8988T (cell line): ENCODE data around the gene RAB7B.

Experiments used
- DNase-seq: peaks from one replicate; pipeline ENCODE4 v3.0.0; 2011

RAB7B gene

GRCh38 chr1:205945069-205945468 is 58.1 kb downstream of the RAB7B start:
- no peak for DNase-seq

DNA sequence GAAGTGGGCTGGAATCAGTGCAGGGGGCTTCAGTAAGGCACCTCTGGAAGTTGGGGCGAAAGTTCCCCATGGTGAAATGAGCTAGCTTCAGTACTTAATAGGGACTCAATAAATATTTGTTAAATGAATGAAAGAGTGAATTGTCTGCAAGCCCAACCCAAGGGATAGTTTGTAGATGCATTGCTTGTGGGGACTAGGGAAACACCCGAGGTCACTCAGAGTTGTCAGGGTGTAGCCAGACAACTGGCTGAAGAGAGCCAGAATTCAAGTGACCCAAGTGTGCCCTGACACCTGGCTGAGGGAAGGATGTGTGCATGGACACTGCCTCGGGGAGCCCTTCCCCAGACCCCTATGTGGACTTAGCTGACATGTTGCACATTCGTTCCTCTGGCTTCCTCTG is 58.7 kb downstream of the RAB7B start:
- no peak for DNase-seq

- no peak for DNase-seq
These were observed 60.0 kb downstream of the RAB7B start, which contains the start of gene SLC26A9 for GRCh38 chr1:205943245-205943644. Gene SLC26A9, minus strand, starts transcription at chr1:205943456. Its CDS starts 7,636 bp downstream, at chr1:205935820.

GRCh38 chr1:205942631-205943159 is 60.5 kb downstream of the RAB7B start:
- no peak for DNase-seq

DNA sequence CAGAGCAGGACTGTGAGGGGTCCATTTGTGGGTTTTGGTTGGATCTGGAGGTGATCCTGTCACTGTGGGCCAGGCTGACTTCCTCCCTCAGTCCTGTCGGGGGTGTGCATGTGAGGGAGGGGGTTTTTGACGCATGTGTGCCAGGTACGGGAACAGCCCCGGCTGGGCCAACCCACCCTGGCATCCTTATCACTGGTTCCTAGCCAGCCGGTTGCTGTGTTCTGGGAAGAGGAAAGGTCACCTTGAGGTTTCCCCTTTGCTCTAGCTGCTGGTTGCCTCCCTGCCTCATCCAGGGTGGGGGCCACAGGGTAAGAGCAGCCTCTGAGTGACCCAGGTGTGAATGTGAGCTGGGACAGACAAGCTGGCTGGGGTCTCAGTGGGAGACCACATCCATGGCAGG is 62.5 kb downstream of the RAB7B start:
- no peak for DNase-seq

- peak; percentile 64 for DNase-seq
These were observed 63.4 kb downstream of the RAB7B start for GRCh38 chr1:205939690-205940330.

GRCh38 chr1:205938682-205939081 is 64.5 kb downstream of the RAB7B start:
- no peak for DNase-seq

DNA sequence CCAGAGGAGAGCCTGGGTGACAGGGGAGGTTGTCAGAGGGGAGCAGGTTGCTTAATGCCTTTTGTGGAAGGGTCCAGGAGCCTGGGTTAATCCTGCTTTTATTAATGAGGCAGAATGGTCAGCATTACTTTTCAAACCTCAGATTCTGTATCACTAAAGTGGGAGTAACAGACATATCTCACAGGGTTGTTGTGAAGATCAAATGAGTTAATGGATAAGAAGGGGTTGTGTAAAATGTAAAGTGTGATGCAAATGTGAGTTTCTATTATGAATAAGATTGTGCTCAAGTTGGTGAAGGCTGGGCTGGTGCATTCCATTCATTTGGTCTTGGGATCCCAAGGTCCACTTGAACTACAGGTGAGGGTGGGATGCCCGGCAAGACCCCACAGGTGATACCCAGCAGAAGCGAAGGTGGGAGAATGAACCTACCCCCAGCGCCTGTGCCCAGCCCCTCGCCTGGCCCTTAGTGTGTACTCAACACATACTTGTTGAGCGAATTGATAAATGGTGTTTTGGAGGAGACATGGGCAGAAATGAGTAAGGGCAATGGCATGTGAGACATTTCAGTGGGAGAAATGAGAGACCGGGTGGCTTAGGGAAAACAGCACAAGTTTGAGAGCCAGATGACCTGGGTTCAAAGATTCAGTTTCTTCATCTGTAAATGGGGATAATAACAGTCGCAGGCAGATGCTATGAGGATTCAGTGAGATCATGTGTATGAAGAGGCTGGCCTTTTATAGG is 66.2 kb downstream of the RAB7B start:
- peak; percentile 65 for DNase-seq

DNA sequence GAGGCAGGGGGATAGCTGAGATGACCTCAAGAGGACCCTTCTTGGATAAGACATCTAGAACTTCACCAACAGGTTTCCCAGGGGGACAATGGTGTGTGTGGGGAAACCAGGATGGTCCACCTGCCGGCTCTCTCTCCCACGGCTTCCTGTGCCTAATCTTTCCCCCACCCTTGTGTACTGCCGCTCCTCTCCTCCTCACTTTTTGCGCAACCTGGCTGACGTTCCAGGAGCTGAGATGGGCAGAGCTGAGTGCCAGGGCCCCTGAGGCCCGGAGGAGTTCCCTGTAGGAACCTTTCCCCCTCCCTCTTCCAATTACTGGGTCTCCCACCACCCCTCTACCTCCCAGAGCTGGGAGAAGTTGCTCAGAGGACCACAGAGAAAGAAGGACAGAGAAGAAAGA is 66.9 kb downstream of the RAB7B start:
- DNase-seq: no peak

DNA sequence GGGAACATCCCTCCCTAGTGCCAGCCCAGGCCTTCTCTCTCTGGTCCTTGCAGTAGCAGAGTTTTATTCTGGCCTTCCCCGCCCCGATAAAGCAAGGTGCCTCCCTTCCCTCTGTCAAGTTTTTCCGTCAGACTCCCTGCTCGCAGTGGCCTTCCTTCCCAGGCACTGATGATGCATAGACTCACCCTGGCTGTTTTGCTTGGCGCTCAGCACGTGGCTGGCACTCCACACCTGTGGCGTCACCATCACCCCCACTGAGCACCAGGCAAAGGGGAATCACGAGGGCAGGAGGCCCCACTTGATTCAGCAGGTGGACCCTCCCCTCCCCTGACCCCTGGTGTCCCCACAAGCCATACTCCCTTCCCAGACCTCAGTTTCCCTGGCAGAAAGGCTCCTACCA is 67.3 kb downstream of the RAB7B start:
- DNase-seq: no peak

DNA sequence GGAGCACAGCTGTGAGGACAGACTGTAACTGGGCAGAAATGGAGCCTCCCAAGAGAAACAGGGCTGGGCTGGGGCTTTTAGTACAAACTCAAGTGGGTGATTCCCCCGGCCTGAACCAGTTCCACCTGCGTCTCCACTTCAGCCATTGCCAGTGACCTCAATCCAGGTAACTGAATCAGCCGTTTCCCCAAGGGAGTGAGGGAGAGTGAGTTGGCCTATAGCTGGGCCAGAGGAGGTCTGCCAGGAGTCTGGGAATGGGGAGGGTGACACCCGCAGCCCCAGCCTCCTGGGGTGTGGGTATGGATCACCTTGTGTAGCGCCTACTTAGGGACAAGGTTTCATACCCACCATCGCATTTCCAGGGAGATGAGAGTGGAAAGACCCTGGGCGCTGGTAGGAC is 68.4 kb downstream of the RAB7B start:
- no peak for DNase-seq

- no peak for DNase-seq
These were observed 69.2 kb downstream of the RAB7B start for GRCh38 chr1:205933671-205934618.

DNA sequence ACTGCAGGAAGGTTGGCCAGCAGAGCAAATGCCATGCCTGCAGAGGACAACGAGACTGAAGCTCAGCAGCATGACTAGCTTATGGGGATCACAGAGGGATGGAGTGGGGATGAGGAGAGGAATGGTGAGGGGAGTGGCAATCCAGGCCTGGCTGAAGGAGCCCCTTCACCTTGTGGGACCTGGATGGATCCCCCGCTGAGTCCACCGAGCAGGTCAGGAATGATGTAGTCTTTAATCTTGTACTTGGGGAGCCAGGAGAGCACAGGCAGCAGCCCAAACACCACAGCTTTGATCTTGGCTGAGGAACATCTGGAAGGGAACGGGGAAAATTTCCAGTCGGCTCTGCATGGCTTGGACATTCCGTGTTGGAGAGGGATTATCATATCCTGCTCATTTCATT is 70.4 kb downstream of the RAB7B start:
- DNase-seq: no peak

GRCh38 chr1:205930799-205931281 is 72.4 kb downstream of the RAB7B start:
- DNase-seq: no peak

DNA sequence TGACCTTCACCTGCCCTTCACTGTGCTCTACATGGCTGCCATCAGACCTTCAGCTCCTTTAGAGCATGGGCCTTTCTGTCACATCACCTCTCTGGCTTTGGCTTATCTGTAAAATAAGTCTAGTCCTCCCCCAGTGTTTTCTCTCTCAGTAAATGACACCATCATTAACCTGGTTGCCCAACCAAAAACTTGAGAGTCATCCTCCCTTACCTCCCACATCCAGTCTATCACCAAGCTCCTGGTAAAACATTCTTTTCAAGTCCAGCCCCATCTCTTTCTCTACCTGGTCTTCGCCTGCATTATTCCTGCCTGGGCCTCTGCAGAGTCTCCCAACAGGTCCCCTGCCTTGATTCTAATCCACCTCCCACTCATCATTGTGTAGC is 73.0 kb downstream of the RAB7B start:
- DNase-seq: no peak

- DNase-seq: no peak
These were observed 73.5 kb downstream of the RAB7B start for GRCh38 chr1:205929496-205930194.

DNA sequence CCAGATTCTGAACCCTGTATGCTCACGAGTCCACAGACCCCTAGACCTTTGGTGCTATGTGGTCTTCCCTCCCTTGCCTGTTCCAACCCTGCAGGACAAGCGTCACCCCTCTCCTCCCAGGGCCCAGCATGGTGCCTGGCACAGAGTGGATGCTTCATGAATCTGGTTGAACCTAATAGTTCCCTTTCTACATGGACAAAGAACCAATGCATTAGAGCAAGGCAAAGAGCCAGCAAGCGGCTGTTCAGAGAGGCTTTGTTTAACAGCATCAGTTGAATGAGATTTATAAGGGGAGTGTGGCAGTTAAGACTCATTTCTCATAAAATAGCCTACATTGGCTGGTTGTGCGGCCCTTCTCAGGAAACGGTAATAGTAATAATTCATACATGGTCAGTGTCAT is 74.9 kb downstream of the RAB7B start:
- DNase-seq: no peak

DNA sequence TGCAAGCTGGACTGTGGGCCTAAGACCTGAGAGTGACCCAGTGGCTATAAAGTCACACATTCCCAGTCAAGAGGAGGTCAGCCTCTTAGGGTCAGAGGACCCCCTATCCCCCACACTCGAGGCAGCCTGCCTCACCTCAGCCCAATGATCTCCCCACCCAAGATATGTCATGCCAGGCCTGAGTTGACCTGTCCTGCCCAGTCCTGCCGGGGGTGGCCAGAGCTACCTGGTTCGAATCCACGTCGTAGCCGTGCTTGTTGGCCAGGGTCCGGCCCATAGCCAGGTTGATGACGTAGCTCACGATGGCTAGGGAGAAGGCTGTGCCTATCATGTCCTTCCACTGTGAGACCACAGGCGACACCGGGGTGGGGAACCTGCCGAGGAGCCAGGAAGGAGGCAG is 75.5 kb downstream of the RAB7B start:
- DNase-seq: no peak

DNA sequence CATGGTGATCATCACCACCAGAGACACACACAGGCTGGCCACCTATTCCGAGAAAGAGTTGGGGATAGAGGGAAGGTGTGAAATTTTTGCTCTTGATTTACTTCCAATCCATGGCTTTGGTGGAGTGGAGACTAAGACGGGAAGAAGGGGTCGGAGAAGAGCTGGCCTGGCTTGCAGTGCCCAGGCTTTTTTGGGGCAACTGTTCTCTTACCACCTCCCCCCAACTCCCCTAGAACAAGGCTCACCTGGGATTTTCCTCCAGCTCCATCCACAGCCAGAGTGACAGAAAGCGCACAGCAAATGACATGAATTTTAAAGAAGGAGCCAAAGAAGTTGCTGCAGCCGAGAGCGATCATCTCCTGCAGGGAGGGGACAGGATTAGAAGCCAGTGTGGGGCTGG is 75.9 kb downstream of the RAB7B start:
- DNase-seq: no peak
